Measurements from ENCODE around the gene BMP7.

The BMP7 gene

DNA sequence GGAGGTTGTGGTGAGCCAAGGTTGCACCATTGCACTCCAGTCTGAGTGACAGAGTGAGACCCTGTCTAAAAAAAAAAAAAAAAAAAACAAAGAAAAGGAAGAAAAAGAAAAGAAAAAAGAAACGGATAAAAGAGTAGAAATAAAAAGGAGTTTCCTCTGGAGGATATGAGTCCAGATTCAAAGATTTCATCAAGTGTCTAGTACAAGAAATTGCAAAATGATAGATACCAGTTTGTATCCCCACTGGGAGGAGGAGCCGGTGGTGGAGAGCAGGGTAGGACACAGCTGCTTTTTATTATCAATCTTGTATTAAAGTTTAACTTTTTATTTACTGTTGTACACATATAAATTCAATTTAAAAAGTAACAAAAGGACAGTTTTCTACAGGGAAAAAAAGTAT lies 113.9 kb downstream of the BMP7 start:
- no peak overlapping the region for H3K4me3 ChIP-seq (ENCODE audit: low read length)
- TF ChIP-seq, protein P1, sequence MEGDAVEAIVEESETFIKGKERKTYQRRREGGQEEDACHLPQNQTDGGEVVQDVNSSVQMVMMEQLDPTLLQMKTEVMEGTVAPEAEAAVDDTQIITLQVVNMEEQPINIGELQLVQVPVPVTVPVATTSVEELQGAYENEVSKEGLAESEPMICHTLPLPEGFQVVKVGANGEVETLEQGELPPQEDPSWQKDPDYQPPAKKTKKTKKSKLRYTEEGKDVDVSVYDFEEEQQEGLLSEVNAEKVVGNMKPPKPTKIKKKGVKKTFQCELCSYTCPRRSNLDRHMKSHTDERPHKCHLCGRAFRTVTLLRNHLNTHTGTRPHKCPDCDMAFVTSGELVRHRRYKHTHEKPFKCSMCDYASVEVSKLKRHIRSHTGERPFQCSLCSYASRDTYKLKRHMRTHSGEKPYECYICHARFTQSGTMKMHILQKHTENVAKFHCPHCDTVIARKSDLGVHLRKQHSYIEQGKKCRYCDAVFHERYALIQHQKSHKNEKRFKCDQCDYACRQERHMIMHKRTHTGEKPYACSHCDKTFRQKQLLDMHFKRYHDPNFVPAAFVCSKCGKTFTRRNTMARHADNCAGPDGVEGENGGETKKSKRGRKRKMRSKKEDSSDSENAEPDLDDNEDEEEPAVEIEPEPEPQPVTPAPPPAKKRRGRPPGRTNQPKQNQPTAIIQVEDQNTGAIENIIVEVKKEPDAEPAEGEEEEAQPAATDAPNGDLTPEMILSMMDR (conservative IDR thresholded peaks at IDR 0.05; ENCODE audit: low read depth, low read length), result no peak

DNA sequence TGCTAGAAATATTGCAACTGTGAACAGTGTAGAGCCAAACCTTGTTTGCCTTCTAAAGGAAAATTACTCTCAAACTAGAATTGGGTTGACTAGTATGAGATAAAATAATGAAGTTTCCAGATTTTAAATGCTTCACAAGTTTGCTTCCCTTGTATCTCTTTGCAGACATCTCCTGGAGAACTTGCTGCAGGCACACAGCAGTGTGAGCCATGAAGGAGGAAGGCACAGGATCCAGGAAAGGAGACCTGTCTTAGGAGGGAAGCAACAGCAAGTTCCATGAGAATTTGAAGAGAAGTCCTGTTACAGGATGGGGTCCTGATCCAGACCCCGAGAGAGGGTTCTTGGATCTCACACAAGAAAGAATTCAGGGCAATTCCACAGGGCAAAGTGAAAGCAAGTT lies 115.9 kb downstream of the BMP7 start:
- TF ChIP-seq, protein P1 (conservative IDR thresholded peaks at IDR 0.05; ENCODE audit: low read depth, low read length), result no peak
- no peak overlapping the region for H3K4me3 ChIP-seq (ENCODE audit: low read length)
- no peak for DNase-seq (ENCODE audit: low read depth)

More for the DNA sequence above, 113.9 kb downstream of the BMP7 start:
- DNase-seq (ENCODE audit: low read depth), result no peak

DNA sequence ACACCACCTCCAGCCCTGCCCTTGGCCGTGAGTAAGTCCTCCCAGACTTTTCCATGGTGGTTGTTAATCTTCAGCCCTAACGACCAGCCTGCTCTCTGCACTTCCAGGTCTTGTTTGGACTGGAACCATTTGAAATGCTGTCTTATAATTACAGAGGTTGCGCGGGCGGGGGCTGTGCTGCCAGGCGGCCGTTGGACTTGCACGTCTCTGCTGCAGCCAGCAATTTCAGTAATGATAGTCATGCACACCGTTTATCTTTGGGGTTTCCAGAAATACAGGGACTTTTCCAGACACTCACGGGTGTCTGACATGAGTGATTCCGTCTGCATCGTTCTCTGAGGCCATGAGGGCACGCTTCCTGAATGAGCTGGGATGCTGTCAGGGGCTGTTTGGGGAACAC lies 118.2 kb downstream of the BMP7 start:
- TF ChIP-seq, protein P1 (conservative IDR thresholded peaks at IDR 0.05; ENCODE audit: low read depth, low read length), result no peak
- DNase-seq (ENCODE audit: low read depth), result no peak
- H3K4me3 ChIP-seq (ENCODE audit: low read length), result no peak overlapping the region

DNA sequence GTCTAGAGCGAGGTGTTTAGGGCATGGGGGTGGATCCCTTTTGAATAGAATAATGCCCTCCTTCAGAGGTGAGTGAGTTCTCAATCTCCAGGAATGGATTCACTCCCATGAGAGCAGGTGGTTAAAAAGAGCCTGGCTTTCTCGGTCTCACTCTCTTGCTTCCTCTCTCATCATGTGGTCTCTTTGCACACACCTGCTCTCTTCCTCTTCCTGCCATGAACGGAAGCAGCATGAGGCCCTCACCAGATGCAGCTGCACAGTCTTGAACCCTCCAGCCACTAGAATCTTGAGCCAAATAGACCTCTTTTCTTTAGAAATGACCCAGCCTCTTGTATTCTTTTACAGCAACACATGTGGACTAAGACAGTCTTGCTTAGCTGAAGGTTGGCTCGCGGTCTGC lies 119.3 kb downstream of the BMP7 start:
- DNase-seq (ENCODE audit: low read depth), result no peak
- TF ChIP-seq, protein P1 (conservative IDR thresholded peaks at IDR 0.05; ENCODE audit: low read depth, low read length), result no peak
- H3K4me3 ChIP-seq (ENCODE audit: low read length), result no peak overlapping the region

DNA sequence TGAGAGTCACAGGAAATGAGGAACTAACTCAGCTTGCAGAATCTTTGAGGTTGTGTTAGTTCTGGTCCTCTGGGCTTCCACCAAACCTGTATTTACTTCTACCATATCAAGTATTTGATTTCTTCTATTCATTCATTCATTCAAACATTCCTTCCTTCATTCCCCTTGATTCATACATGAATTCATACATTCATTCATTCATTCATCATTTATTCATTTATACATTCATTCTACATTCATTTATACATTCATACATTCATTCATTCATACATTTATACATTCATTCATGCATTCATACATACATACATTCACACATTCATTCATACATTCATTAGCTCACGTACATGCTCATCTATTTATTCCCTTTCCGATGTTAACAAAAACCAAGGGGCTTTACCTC lies 120.3 kb downstream of the BMP7 start:
- TF ChIP-seq, protein P1 (conservative IDR thresholded peaks at IDR 0.05; ENCODE audit: low read depth, low read length), result no peak
- H3K4me3 ChIP-seq (ENCODE audit: low read length), result no peak overlapping the region
- no peak for DNase-seq (ENCODE audit: low read depth)

DNA sequence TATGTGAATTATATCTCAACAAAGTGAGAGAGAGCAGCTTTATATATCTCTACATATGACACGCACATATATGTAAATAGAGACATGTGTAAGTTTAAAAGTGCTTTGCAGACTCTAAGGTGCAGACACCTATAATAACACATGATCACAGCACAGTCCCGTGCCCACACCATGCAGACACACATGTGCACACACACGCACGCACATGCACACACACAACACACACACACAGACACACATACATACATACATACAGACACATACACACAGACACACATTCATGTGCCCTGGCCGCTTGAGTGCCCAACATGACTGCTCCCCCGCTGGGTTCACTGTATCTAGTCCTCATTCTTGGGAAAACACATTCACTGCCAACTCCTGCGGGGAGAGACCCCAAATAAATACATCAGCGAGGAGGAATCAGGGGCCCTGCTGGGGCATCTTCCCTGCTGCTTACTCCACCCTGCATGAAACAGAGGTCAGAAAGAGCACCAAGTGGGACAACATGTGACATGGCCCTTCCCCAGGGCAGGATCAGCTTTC lies 121.3 kb downstream of the BMP7 start:
- TF ChIP-seq, protein P1 (conservative IDR thresholded peaks at IDR 0.05; ENCODE audit: low read depth, low read length), result no peak
- DNase-seq (ENCODE audit: low read depth), result no peak
- no peak overlapping the region for H3K4me3 ChIP-seq (ENCODE audit: low read length)

DNA sequence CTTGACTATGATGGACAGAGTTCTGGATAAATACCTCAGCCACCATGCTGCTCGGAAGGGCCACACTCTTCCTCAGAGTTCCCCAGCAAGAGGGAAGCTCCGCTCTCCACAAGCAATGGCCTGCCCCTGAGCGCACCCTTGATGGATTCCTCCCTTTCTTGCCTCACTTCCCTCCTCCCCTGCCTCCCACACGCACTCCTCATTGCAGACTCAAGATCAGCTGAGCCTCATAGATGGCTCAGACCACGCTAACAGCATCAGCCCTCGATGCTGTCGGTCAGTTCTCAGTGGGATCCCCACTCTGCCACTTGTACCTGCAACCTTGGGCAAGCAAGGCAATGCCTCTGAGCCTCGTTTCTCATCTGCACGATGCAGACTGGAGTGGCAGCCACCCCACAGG lies 123.3 kb downstream of the BMP7 start:
- no peak overlapping the region for H3K4me3 ChIP-seq (ENCODE audit: low read length)
- TF ChIP-seq, protein P1 (conservative IDR thresholded peaks at IDR 0.05; ENCODE audit: low read depth, low read length), result no peak
- DNase-seq (ENCODE audit: low read depth), result no peak

Measured in retinal pigment epithelial cell (primary cell).